Natural killer cell (primary cell): Measurements from ENCODE around the gene ST6GALNAC1. TPM values are rescaled to one million over a fixed set of nuclear protein-coding genes. Genes with fewer than 3 reads are reported as not detected.

ENCODE experiments used
- ATAC-seq, 3 donors: fragments of 150-1000 bp in 2 of 3; fragments of 200-7000 bp in 1 of 3; cut with Tn5 transposase; 1 replicate in 1 of 3; 2 replicates in 2 of 3; pipeline ENCODE4 v1.10.0; 2021; ENCODE audit warnings: mild to moderate bottlenecking in 2 of 3, moderate library complexity in 2 of 3
- DNase-seq, 2 donors: peaks; one replicate each; pipeline versions ENCODE4 v3.0.0 to v3.0.0-alpha.2; 2013 to 2021; ENCODE audit warnings: mixed read lengths in 1 of 2
- H3K27ac ChIP-seq: one replicate; pipeline ENCODE4 v1.5.1; 2013; ENCODE audit warnings: mild to moderate bottlenecking, low read length
- H3K27me3 ChIP-seq: one replicate; pipeline ENCODE4 v1.6.1; 2013; ENCODE audit warnings: low read length; ENCODE audit not compliant: control insufficient read depth, insufficient read depth
- H3K36me3 ChIP-seq: one replicate; pipeline ENCODE4 v1.6.1; 2013; ENCODE audit warnings: low read length; ENCODE audit not compliant: control insufficient read depth, insufficient read depth
- H3K4me1 ChIP-seq: one replicate; pipeline ENCODE4 v1.6.1; 2013; ENCODE audit warnings: low read length; ENCODE audit not compliant: control insufficient read depth, insufficient read depth
- H3K4me3 ChIP-seq: one replicate; pipeline ENCODE4 v1.5.1; 2013; ENCODE audit warnings: low read length
- H3K9me3 ChIP-seq: one replicate; pipeline ENCODE4 v1.6.1; 2013; ENCODE audit warnings: low read length; ENCODE audit not compliant: control insufficient read depth, insufficient read depth
- H3K27ac Mint-ChIP-seq, 2 donors: one replicate each; pipeline ENCODE4 v1.8.0; 2022; ENCODE audit warnings: mild to moderate bottlenecking in 2 of 2, mixed read lengths in 2 of 2, moderate library complexity in 1 of 2
- H3K27me3 Mint-ChIP-seq, 2 donors: one replicate each; pipeline ENCODE4 v1.8.0; 2022; ENCODE audit warnings: low read depth in 2 of 2, mixed read lengths in 2 of 2
- H3K36me3 Mint-ChIP-seq: one replicate; pipeline ENCODE4 v1.8.0; 2022; ENCODE audit warnings: mixed read lengths
- H3K4me1 Mint-ChIP-seq, 2 donors: one replicate each; pipeline ENCODE4 v1.8.0; 2022; ENCODE audit warnings: mixed read lengths in 2 of 2
- H3K4me3 Mint-ChIP-seq: one replicate; pipeline ENCODE4 v1.8.0; 2022; ENCODE audit warnings: mild to moderate bottlenecking, moderate library complexity, mixed read lengths
- H3K9me3 Mint-ChIP-seq, 2 donors: one replicate each; pipeline ENCODE4 v1.8.0; 2022; ENCODE audit warnings: mixed read lengths in 2 of 2
- CTCF ChIP-seq: fragments of 200-600 bp; IDR thresholded peaks from one replicate; pipeline ENCODE4 v1.8.0; 2022; ENCODE audit warnings: antibody characterized with exemption
- WGBS: methylation state at CpG from one replicate; pipeline ENCODE4 v1.1.7; 2013; ENCODE audit warnings: missing lambda C conversion rate; ENCODE audit not compliant: insufficient coverage; 5-methylcytosine and 5-hydroxymethylcytosine counted together
- intact Hi-C: fragments of 100-400 bp; cut with micrococcal nuclease; formaldehyde crosslinking; loops from one replicate; pipeline ENCODE4 v1.14.2; 2022
- total RNA-seq, 4 donors: library from RNA; stranded (reverse); fragments of 120-200 nt in 1 of 4; gene quantifications; one replicate each; pipeline versions ENCODE4 v1.2.3 to v1.2.4, GENCODE V29; 2013 to 2022

The ST6GALNAC1 gene
- total RNA-seq, 3 donors from 2014 or later (not counting 1 experiment from before 2014, with no cell fraction given), result 1.0 TPM; not detected in 2

DNA sequence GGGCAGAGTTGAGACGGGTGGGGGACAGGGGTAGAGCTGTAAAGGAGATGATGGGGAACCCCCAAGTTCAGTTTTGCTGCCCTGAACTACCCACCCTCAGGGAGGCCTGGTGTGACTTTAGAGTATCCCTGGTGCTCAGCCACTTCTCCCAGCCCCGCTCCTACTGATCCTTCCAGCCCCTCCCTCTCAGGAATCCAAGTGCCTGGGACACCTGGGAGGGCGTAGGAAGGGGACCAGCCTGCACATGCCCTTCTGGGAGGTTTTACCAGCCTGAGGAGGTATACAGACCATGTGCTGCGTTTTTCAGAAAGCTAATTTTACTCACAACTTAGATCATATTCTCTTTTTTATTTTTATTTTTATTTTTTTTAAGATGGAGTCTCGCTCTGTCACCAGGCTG is 62.0 kb downstream of the ST6GALNAC1 start:
- H3K27me3 Mint-ChIP-seq, result peaks cover 9 to 18% of the 10 kb centered on the region in 2 donors

DNA sequence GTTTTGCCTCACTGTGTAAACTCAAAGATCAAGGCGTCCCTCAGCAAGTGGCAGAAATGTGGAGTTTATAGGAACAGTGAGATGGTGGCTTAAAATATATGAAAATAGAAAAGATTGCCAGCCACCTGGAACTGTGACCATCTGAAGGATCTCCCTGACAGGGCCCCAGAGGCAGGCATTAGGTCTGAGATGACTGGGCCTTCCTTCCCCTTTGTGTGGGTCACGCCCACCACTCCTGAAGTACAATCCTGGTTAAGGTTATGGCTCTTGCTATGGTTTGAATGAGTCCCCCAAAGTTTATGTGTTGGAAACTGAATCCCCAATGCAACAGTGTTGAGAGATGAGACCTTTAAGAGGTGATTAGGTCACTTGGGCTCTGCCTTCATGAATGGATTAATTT is 64.3 kb downstream of the ST6GALNAC1 start:
- no peaks in the 10 kb centered on the region for H3K36me3 Mint-ChIP-seq
- WGBS, result 90% methylated on average over 1 of the region's 2 CpGs
- peaks cover 3% of the 10 kb centered on the region for H3K4me1 ChIP-seq
- no peaks in the 10 kb centered on the region for H3K9me3 ChIP-seq
- no peaks in the 10 kb centered on the region for H3K27me3 ChIP-seq
- no peaks in the 10 kb centered on the region for H3K36me3 ChIP-seq
- H3K27ac Mint-ChIP-seq, result no peak overlapping the region
- no peak overlapping the region for H3K4me3 ChIP-seq
- no peak overlapping the region for H3K4me3 Mint-ChIP-seq
- TF ChIP-seq CTCF, result no peak
- no peaks in the 10 kb centered on the region for H3K9me3 Mint-ChIP-seq
- peaks cover 9 to 12% of the 10 kb centered on the region in 2 donors for H3K27me3 Mint-ChIP-seq
- ATAC-seq (no peak), DNase-seq (no peak)
- no peaks in the 10 kb centered on the region for H3K4me1 Mint-ChIP-seq
- no peak overlapping the region for H3K27ac ChIP-seq
- intact Hi-C loops, result no loop called here

More for the DNA sequence above, 62.0 kb downstream of the ST6GALNAC1 start:
- H3K27ac Mint-ChIP-seq, result no peak overlapping the region
- no peak overlapping the region for H3K4me3 Mint-ChIP-seq
- no peaks in the 10 kb centered on the region for H3K36me3 Mint-ChIP-seq
- no peak overlapping the region for H3K27ac ChIP-seq
- H3K4me3 ChIP-seq, result no peak overlapping the region
- ATAC-seq, result no peak
- H3K9me3 ChIP-seq, result no peaks in the 10 kb centered on the region
- peaks cover 0 to 4% of the 10 kb centered on the region in 2 donors for H3K4me1 Mint-ChIP-seq
- 84% methylated on average over 4 of the region's 5 CpGs for WGBS
- DNase-seq, result no peak
- H3K9me3 Mint-ChIP-seq, result no peaks in the 10 kb centered on the region
- no peaks in the 10 kb centered on the region for H3K36me3 ChIP-seq
- peaks cover 20% of the 10 kb centered on the region for H3K4me1 ChIP-seq
- TF ChIP-seq CTCF, result no peak
- peaks cover 15% of the 10 kb centered on the region for H3K27me3 ChIP-seq
- intact Hi-C loops, result no loop called here

GRCh38 chr17:76578376-76578775 is 65.2 kb downstream of the ST6GALNAC1 start:
- no peaks in the 10 kb centered on the region for H3K36me3 ChIP-seq
- no peaks in the 10 kb centered on the region for H3K4me1 Mint-ChIP-seq
- H3K4me1 ChIP-seq, result peaks cover 3% of the 10 kb centered on the region
- H3K27ac ChIP-seq, result no peak overlapping the region
- WGBS, result 87% methylated on average over 4 of the region's 5 CpGs
- H3K4me3 Mint-ChIP-seq, result no peak overlapping the region
- no peaks in the 10 kb centered on the region for H3K9me3 Mint-ChIP-seq
- ATAC-seq (no peak), DNase-seq (no peak)
- H3K27ac Mint-ChIP-seq, result no peak overlapping the region
- no peaks in the 10 kb centered on the region for H3K36me3 Mint-ChIP-seq
- no peaks in the 10 kb centered on the region for H3K9me3 ChIP-seq
- peaks cover 5 to 9% of the 10 kb centered on the region in 2 donors for H3K27me3 Mint-ChIP-seq
- no peak overlapping the region for H3K4me3 ChIP-seq
- no peaks in the 10 kb centered on the region for H3K27me3 ChIP-seq
- TF ChIP-seq CTCF, result no peak
- intact Hi-C loops, result no loop called here

- no peaks in the 10 kb centered on the region for H3K4me1 Mint-ChIP-seq
- Histone ChIP-seq H3K27ac (no peak overlapping the region), H3K27me3 (no peaks in the 10 kb centered on the region), H3K4me3 (no peak overlapping the region), H3K4me1 (peaks cover 3% of the 10 kb centered on the region), H3K9me3 (no peaks in the 10 kb centered on the region), H3K36me3 (no peaks in the 10 kb centered on the region)
- H3K9me3 Mint-ChIP-seq, result no peaks in the 10 kb centered on the region
- TF ChIP-seq CTCF, result no peak
- no peaks in the 10 kb centered on the region for H3K36me3 Mint-ChIP-seq
- intact Hi-C loops, result no loop called here
- H3K4me3 Mint-ChIP-seq, result no peak overlapping the region
- no peak for DNase-seq
- 93% methylated on average over 6 of the region's 7 CpGs for WGBS
- no peak overlapping the region for H3K27ac Mint-ChIP-seq
- ATAC-seq, result no peak
- H3K27me3 Mint-ChIP-seq, result peaks cover under 1 to 6% of the 10 kb centered on the region in 2 donors
Observed at GRCh38 chr17:76577876-76578275, 65.7 kb downstream of the ST6GALNAC1 start.
